NCI-H446 (cell line): ENCODE data around the gene C4orf50.
"Not testable (repeated sequence)": the region's sequence is repeated elsewhere in the genome, so short reads cannot be mapped to it uniquely, and the experiment has no call there.

Experiments
- DNase-seq, 2 experiments: peaks; one replicate each; lab custom pipeline; 2025; lab: John Stamatoyannopoulos, UW

The C4orf50 gene

GRCh38 chr4:5969336-5969735 is 48.9 kb downstream of the C4orf50 start:
- no peak for DNase-seq

GRCh38 chr4:5968246-5968645 is 50.0 kb downstream of the C4orf50 start:
- DNase-seq: no peak

GRCh38 chr4:5967783-5968182 is 50.4 kb downstream of the C4orf50 start:
- DNase-seq: no peak

GRCh38 chr4:5965225-5965624 is 53.0 kb downstream of the C4orf50 start:
- no peak for DNase-seq

GRCh38 chr4:5964030-5964429 is 54.2 kb downstream of the C4orf50 start:
- DNase-seq: no peak

GRCh38 chr4:5963611-5964010 is 54.6 kb downstream of the C4orf50 start:
- DNase-seq: no peak

- DNase-seq: no peak
Observed at GRCh38 chr4:5962416-5962815, 55.8 kb downstream of the C4orf50 start.

GRCh38 chr4:5960252-5960880 is 57.9 kb downstream of the C4orf50 start:
- DNase-seq: no peak

GRCh38 chr4:5959211-5959982 is 58.8 kb downstream of the C4orf50 start:
- no peak for DNase-seq

GRCh38 chr4:5958199-5958735 is 60.0 kb downstream of the C4orf50 start:
- no peak for DNase-seq

GRCh38 chr4:5957076-5957475 is 61.2 kb downstream of the C4orf50 start:
- DNase-seq: no peak

- DNase-seq: peak in 1 of 2 experiments; percentile 55
Observed at GRCh38 chr4:5956285-5957021, 61.8 kb downstream of the C4orf50 start.

- no peak for DNase-seq
Observed at GRCh38 chr4:5955856-5956255, 62.4 kb downstream of the C4orf50 start.

- DNase-seq: peak in 1 of 2 experiments; percentile 12
Observed at GRCh38 chr4:5955201-5955821, 62.9 kb downstream of the C4orf50 start.

GRCh38 chr4:5954056-5954760 is 64.0 kb downstream of the C4orf50 start:
- DNase-seq: no peak

GRCh38 chr4:5952975-5953951 is 65.0 kb downstream of the C4orf50 start:
- no peak for DNase-seq

- DNase-seq: no peak
Observed at GRCh38 chr4:5952286-5952974, 65.8 kb downstream of the C4orf50 start.

GRCh38 chr4:5946653-5947052 is 71.6 kb downstream of the C4orf50 start:
- not testable (repeated sequence) for DNase-seq

- no peak for DNase-seq
Observed at GRCh38 chr4:5945936-5946335, 72.3 kb downstream of the C4orf50 start.

GRCh38 chr4:5945171-5945570 is 73.1 kb downstream of the C4orf50 start:
- DNase-seq: no peak
